ENCODE data around the gene SAMD11.

- TF ChIP-seq CTCF (conservative IDR thresholded peaks at IDR 0.05): no peak
- TF ChIP-seq ZFX (IDR thresholded peaks at IDR 0.05): no peak
These were observed 6.2 kb downstream of the SAMD11 start for GRCh38 chr1:929712-930632.

Data from C4-2B (cell line).